Limb (tissue), 2 donors: ENCODE results near the gene NDOR1.

Experiments used
- DNase-seq, 2 donors: peaks; one replicate each; pipeline ENCODE4 v3.0.0-alpha.2; 2016; ENCODE audit errors: extremely low spot score in 2 of 2

The NDOR1 gene

GRCh38 chr9:137167747-137168572 is 37.5 kb upstream of the NDOR1 start:
- DNase-seq, result no peak

GRCh38 chr9:137168573-137168903 is 37.0 kb upstream of the NDOR1 start:
- DNase-seq, result no peak

GRCh38 chr9:137168904-137169856 is 36.3 kb upstream of the NDOR1 start:
- peak in 1 of 2 donors; percentile 73 for DNase-seq

GRCh38 chr9:137169896-137170358 is 35.6 kb upstream of the NDOR1 start, which contains the start of gene LRRC26:
Gene LRRC26 (minus strand): TSS chr9:137170051. CDS start chr9:137169943, 108 bp downstream.
- no peak for DNase-seq

- no peak for DNase-seq
These were observed 34.9 kb upstream of the NDOR1 start for GRCh38 chr9:137170486-137171148.

GRCh38 chr9:137171149-137171900 is 34.2 kb upstream of the NDOR1 start:
- no peak for DNase-seq

GRCh38 chr9:137172901-137173795 is 32.4 kb upstream of the NDOR1 start:
- no peak for DNase-seq

GRCh38 chr9:137173796-137174664 is 31.5 kb upstream of the NDOR1 start:
- DNase-seq, result no peak

- no peak for DNase-seq
These were observed 30.7 kb upstream of the NDOR1 start for GRCh38 chr9:137174722-137175293.

GRCh38 chr9:137175345-137175961 is 30.0 kb upstream of the NDOR1 start:
- no peak for DNase-seq

- no peak for DNase-seq
These were observed 29.0 kb upstream of the NDOR1 start for GRCh38 chr9:137176302-137177182.

- DNase-seq, result no peak
These were observed 27.1 kb upstream of the NDOR1 start for GRCh38 chr9:137178201-137178938.

- DNase-seq, result no peak
These were observed 26.4 kb upstream of the NDOR1 start for GRCh38 chr9:137178939-137179630.

GRCh38 chr9:137179761-137180160 is 25.7 kb upstream of the NDOR1 start:
- no peak for DNase-seq

GRCh38 chr9:137180491-137180890 is 25.0 kb upstream of the NDOR1 start:
- DNase-seq, result no peak

- DNase-seq, result no peak
These were observed 23.8 kb upstream of the NDOR1 start for GRCh38 chr9:137181680-137182079.
